GM21786 (cell line): Measurements from ENCODE around the gene ACOXL.

ENCODE experiments used
- ATAC-seq: cut with Tn5 transposase; IDR thresholded peaks from one replicate; pipeline ENCODE4 v1.9.1; 2021; ENCODE audit not compliant: unreplicated experiment

The ACOXL gene

DNA sequence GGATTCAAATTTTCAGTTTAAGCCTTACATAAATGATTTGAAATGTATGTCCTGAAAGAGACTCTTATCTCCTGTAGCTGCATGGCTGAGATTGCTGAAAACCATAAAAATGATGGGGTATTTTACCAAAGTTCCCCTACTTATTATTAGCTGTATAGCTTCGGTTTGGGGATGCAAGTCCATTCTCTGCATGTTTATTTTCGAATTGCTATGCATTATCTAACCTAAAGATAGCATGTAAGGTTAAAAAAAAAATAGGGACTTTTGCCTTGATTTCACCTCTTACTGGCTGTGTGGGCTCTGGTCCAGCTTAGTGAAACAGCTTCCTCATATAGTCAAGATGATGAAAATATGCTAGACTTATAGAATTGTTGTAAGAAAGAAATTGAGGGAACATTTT is 14.0 kb upstream of the ACOXL start:
- no peak for ATAC-seq

DNA sequence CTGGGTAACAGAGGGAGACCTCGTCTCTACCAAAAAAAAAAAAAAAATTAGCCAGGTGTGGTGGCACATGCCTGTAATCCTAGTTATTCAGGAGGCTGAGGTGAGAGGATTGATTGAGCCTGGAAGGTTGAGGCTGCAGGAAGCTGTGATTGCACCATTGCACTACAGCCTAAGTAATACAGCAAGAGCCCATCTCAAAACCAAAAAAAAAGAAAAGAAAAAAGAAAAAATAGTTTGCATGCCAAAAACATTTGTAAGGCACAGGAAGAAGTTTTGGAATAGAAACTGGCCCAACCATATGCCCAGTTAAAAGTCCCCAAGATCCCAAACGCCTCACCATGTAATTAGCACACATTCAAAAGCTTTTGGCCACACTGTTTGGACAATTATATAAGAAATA is 13.4 kb upstream of the ACOXL start:
- ATAC-seq, result no peak

DNA sequence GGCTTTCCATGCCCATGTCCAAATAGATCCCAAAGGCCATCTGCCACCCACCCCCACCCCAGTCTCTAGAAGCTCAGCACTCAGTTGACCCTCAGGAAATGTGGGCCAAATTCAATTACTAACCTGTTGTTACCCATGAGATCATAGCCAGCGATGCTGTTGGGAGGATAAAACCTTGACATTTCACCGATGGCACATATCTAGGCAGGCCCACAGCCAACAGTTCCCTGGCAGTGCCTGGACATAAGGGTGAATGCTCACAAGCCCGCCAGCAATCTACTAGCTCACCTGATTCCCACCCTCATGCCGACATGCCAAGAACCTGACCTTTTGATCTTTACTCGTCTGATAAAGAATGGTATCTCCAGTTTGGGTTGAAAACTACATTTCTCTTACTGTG is 11.8 kb upstream of the ACOXL start:
- no peak for ATAC-seq

DNA sequence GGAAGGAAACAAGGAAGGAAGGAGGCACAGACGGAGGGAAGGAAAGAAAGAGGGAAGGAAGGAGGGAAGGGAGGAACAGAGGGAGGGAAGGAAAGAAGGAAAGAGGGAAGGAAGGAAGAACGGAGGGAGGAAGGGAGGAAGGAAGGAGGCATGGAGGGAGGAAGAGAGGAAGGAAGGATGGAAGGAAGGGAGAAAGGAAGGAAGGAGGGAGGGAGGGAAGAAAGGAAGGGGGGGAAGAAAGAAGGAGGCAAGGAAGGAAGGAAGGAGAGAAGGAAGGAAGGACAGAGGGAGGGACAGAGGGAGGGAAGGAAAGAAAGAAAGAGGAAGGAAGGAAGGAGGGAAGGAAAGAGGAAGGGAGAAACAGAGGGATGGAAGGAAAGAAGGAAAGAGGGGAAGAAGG is 7.6 kb upstream of the ACOXL start:
- no peak for ATAC-seq

DNA sequence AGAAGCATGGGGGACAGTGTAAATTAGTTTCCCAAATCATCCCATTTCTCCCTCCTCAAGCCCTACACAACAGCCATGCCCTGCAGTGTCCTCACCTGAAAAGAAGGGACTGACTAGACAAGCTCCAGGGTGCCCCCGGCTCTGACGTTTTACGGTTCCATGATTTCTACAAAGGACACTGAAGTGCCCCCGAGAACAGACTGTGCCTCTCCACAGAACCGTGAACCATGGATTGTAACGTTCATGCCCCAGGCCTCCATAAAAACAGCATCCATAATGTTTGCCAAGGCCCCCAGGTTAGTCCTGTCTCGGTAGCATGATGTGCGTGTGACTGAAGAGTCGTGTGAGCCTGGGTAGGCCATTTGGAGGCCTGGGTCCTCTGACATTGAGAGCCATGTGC is 7.0 kb upstream of the ACOXL start:
- no peak for ATAC-seq

DNA sequence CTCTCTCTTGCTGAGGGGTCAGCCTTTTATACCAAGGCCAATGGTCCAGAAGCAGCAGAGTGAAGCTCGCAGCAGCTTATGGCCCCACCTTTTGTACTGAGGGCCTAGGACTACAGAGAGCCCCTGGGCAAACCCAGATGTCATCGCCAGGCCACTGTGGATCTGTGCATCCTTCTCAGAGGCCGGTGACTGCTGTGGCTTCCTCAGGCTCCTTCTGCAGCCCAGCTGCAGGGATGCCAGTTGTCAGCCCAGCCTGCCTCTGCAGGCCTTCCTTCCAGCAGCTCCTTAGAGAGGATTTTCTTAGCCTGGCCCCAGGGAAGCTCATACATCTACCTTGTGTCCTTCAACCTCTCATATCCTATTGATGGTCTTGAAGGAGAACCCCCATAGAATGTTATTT is 6.5 kb upstream of the ACOXL start:
- no peak for ATAC-seq

DNA sequence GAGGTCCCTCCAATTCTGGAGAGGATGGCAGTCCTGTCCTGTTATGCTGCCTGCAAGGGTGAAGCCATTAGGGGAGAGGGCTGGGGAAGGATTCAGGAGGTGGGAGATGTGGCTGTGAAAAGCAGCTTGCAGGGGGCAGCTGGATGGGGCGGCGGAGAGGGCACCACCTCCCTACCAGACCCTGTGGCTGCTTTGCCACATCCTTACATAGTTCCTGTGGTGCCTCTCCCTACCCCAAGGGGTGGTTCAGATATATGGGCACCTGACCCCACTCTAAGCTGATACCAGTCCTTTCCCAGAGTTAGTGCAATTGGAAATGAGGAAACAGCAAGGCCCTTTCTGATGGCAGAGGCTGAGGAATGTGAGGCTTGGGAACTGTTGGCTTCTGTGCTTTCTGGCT is 6.1 kb upstream of the ACOXL start:
- ATAC-seq, result no peak

DNA sequence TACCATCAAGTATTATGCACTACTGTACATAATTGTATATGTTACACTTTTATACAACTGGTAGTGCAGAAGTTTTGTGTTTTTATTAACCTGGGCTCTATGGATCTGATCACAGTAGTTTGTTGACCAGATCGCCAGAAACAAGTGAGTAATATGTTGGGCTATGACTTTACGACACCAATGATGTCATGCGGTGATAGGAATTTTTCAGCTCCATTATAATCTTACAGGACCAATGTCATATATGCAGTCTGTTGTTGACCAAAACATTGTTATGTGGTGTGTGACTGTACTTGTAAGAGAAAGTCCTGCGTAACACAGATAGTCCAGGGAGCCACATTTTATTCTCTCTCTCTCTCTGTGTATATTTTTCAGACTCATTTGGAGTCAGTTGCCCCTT is 4.5 kb upstream of the ACOXL start:
- no peak for ATAC-seq

DNA sequence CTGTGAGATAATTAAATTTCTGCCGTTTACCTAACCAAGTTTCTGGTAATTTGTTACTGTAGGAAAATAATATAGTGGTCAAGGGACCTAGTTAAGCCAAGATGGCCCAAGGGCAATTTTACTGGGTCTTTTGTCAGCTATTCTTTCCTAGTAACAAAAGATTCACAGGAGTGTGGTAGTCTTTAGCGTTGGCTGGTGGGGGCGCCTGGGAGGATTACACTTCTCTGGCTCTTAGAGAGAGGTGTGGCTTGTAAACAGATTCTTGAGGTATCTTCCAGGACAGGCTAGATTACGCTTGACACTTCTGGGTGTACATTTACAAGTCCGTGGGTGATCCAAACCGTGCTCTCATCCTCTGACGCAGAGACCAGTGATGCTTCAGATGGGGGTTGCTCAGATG is 3.3 kb upstream of the ACOXL start:
- no peak for ATAC-seq

DNA sequence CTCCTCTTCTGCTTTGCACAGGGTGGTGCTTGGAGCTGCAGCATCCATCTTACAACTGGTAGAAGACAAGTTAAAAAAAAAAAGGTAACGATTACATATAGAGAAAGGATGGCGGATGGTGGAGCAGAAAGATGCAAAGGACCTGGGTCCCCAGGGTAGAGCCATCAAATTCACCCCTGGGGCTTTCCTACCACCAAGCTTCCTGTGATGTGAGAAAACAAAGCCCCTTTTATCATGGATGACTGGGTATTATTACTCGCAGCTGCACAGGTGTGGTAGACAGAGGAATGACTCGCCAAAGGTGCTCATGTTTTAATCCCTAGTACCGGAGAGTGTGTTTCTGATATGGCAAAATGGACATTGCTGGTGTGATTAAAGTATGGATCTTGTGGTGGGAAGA is 1.3 kb upstream of the ACOXL start:
- ATAC-seq, result no peak

DNA sequence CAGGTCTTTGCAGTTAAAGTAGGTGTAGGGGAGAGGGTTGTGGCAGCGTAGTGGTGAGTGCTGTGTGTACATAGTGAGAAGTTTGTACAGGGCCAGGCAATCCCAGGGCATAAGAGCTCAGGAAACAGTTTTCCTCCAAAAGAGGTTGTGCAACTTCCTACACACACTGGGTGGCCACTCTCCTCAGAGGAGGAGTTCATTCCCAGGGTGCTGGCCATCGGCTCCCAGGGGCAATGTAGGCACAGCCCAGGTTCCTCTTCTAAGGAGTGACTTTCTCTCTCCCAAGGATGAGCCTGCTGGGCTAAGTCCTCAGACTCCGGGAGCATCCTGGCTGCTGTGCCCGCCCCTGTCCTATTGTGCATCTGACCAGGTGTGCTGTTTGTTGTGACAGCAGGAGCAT is 3.0 kb downstream of the ACOXL start:
- no peak for ATAC-seq

DNA sequence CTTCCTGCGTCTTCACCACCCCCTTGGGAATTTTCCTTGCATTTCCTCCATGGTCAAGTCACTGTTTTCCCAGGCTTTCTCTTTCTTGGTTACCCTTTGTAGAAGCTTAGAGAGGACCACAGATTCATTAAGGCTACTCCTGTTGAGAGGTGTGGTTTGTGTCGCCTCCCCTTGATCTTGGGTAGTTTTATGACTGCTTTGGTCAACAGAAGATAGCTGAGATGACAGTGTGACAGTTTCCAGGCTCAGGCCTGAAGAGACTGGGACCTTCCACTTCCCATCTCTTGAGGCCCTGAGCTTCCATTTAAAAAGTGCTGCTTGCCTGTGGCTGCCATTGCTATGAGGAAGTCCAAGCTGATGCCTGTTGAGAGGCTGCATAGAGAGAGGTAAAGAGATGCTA is 5.4 kb downstream of the ACOXL start:
- no peak for ATAC-seq

DNA sequence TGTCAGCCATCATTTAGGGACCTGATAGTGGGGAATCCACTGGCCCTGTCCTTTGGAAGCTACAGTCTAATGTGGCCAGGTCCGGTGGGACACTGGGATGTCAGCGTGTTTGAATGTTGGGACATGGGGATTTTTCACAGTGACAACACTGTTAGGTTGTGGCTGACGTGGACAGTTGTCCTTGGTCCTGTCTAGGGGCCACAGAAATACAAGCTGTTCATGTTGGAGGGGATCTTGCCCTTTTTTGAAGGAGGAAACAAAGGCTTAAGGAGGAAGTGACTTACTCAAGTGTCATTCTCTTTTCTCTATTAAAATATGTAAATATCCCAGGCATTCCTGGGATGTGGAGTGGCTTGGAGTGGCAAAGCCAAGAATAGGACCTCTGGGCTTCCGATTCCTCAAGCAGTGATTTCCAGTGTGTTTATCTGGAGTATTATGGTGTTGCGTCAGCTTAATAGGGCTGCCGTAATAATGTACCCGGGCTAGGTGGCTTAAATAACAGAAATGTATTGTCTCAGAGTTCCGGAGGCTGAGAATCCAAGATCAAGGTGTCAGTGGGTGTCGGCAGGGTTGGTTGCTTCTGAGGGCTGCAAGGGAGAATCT is 8.5 kb downstream of the ACOXL start:
- ATAC-seq, result no peak

DNA sequence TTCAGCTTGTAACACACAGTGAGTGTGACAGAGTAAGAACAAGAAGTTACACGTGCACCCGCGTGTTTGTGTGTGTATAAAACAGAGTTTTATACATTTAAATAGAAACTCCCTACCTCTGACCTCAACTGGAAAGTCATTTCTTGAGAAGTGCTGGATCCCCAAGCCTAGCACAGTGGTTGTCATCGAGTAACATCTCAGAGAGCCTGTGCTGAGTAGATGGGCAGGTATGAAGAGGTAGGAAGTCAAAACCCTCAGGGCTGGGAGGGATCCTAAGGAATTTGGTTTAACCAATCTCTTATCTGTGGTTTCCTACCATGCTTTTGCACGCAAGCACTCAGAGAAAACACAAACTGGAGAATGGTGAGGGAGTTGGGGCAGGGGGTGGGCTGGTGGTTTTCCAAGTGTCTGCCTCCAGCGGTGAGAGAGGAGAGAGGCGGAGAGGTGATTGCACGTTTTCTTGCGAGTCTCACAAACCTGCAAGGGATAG is 9.2 kb downstream of the ACOXL start:
- no peak for ATAC-seq

DNA sequence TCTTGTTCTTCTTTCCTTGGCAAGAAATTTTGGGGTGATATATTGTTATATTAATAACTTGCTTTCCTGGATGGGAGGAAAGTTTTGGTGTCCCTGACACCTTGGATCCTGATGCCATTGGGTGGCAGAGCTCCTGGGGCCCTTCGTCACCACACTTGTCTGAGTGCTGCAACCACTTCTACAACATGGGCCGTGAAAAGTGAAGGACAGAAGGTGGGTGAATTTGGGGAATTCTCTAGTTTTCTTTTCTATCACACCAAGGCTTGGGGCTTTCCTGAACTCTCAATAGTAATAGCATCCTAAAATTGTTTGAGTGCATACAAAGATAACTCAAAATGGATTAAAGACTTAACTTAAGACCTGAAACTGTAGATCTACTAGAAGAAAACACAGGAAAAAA is 10.0 kb downstream of the ACOXL start:
- ATAC-seq, result no peak

DNA sequence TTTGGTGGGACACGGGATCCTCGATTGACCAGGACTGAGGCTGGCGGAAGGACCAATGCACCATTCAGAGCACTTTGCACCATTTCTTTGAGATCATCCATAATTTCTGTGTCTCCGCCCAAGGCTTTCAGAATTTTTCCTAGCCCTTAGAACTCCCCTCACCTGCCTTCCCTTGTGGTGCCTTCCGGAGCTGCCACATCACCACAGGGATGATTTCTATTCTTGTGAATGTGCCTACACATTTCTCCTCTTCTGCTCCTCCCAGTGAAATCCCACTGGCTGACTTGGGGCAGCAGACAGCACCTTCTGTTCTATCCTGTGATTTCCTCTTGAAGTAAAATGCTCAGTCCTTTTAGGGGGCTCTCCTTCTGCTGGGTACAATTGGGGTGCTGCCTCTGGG is 11.2 kb downstream of the ACOXL start:
- ATAC-seq, result no peak

DNA sequence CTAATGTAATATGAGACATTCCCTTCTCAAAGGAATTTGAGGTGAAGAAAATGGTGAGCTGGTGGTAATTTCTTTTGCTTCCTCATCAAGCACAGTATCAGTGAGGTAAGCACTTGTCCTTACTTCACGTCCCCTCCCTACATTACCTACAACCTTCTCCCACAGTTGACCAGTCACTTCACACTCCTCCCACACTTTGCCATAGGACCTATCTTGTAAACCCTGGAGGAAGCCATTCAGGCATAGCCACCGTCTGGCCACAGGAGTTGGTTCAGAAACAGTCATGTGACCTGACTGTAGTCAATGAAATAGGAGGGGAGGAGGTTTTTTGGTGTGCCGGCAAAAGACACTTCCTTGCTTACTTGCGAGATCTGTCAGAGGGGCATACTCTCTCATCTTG is 12.1 kb downstream of the ACOXL start:
- ATAC-seq, result no peak

DNA sequence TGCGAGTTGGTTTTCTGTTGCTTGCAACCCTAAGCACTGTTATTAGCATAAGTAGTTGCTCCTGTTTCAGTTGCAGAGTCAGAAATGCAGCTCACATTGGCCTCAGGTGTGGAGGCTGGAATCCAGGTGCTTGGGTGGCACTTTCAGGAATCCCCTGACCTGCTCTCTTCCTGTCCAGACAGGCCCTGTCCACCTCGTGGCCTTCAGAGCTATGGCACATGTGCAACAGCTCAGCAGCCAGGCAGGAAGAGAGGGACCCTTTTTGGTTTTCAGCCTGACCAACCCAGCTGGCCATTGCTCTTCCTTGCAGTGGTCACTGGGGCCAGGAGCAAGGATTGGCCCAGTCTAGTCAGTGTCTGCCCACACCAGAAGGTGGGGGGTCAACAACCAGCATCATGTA is 12.7 kb downstream of the ACOXL start:
- no peak for ATAC-seq

DNA sequence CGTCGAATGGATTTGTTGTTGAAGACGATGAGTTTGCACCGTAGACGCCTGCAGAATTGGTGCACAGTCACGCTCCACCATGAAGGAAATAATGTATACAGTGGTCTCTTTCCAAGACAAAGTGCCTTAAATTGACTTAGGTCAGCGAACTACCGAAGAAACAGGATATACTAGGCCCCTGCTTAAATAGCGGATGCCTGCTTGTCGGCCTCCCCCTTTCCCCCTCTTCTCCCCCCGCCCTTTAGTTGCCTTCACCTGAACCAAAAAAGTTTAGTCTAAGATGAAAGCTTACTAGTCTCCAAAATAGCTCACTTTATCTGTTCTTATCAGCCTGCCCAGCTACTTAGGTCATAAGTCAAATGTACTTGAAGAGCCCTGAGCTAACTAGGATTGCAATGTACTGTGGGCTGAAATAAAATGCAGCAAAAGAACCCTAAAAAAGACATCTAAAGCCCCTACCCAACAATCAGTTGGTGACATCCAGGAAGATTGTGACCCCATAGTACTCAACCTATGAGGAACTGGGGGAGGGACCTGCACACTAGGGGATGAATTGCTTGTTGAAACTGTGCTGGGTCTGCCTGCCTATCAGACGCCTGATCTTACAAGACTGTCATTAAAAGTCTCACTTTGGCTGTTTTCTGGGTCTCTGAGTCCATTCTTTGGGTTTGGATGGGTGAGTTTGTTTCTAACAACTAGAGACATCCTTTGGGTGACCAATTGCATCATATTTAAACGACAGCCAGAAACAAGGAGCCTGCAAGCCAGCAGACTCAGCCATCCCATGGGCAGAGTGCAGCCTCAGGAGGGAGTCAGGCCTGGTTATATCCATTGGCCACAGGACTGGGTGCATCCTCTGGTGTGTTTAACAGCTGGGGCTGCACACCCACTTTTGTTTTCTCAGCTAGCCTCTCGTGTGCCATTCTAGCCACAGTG is 14.5 kb downstream of the ACOXL start:
- no peak for ATAC-seq

DNA sequence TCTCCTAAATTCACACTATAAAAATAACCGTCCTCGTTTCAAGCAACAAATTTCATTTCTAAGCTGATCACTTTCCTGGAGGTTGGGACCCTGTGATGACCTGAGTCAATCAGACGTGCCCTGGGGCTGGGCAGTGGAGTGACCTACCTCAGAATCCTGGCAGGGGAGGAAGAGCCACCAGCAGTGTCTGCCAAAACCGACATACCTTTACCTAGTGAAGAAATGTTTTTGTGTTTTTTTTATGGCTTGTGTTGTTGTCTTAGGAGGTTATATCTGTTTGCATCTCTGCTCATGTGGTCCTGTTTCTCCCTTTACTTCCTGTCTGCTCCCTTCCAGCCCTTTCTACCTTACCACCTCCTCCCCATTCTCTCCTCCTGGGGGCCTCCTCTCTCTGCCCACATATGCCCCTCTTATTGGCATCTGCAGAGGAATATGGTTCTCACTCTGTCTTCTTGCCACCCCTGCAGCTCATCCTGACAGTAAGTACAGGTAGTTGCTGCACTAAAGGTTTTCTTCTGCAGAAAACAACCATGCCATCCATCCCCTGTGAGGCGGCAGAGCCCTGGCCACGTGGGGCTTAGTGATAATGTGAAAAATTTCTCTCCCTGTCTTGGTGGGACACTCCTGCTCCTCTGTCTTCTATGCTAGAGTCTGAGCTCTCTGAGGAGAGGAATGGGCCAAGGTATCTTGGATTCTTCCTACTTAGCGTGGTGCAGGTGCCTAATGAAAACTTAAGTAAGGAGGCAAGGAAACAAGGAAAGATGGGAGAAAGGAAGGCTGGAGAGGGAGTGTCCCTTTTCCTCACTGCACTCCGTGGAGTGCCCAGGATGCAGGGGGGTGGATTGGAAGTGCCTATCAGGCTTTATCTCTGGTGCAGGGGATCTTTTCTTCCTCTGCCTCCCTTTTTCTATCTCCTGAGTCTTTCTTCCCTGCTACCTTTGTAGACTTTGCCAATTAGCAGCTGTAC is 15.4 kb downstream of the ACOXL start:
- no peak for ATAC-seq

DNA sequence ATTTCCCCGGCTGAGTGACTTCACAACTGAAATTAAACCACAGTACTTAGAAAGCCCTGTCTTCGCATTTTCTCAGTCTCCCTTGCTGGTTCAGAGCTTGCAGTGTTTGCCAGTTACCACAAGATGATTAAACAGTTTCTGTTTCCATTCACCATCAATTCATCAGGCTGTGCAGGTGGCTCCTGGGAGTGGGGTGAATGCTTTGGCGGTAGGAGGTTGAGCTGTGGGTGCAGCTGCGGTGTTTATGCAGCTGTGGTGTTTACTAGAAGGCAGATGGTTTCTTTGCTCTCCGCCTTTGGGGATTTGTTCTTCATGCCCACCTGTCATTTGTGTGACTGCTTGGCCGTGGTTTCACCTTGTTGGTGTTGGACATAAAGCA is 16.1 kb downstream of the ACOXL start:
- peak; percentile 97 for ATAC-seq
